ENCODE measurements around the gene RFX4.

GRCh38 chr12:106582249-106582591 lies 584 bp upstream of the RFX4 start:
- TF ChIP-seq, protein P1, sequence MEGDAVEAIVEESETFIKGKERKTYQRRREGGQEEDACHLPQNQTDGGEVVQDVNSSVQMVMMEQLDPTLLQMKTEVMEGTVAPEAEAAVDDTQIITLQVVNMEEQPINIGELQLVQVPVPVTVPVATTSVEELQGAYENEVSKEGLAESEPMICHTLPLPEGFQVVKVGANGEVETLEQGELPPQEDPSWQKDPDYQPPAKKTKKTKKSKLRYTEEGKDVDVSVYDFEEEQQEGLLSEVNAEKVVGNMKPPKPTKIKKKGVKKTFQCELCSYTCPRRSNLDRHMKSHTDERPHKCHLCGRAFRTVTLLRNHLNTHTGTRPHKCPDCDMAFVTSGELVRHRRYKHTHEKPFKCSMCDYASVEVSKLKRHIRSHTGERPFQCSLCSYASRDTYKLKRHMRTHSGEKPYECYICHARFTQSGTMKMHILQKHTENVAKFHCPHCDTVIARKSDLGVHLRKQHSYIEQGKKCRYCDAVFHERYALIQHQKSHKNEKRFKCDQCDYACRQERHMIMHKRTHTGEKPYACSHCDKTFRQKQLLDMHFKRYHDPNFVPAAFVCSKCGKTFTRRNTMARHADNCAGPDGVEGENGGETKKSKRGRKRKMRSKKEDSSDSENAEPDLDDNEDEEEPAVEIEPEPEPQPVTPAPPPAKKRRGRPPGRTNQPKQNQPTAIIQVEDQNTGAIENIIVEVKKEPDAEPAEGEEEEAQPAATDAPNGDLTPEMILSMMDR (conservative IDR thresholded peaks at IDR 0.05; ENCODE audit: low read length): no peak
- TF ChIP-seq EZH2phosphoT487 (IDR thresholded peaks at IDR 0.05; ENCODE audit: borderline replicate concordance): no peak

Data from Loucy (cell line).